ENCODE measurements around the gene PPM1L.

The PPM1L gene

DNA sequence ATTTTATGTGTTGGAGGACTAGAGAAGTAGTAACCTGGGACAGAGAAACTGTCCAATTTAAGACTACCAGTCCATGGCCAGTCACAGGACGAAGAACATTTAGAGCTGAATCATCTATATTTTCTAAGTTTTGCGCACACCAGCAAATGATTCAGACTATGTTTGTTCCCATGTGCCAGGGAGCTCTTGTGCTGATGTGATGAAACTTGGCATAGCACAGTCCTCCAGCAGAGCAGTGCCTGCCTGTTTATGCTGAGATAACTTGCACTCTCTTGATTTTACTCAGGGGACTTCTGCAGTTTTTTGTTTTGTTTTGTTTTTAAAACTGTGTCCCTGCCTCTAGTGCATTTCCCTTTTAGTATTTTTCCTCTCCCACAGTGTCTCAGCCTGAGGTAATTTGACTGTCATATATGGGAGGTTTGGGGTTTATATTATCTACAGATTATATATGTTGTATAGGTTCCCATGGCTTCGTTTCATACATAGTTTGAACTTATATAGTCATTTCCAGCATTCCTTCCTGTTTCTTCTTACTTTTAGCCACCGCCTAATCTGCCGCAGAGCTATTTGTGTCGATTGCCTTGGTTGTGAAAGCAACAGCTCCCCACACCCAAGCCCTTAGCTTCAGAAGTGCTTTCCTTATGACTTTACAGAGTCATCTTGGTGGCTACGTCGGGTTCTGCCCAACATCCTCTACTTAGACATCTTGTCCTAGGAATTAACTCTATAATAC, 45.5 kb downstream of the PPM1L start:
- Histone ChIP-seq H3K4me2 (ENCODE audit: low read length) (peak overlapping the region; percentile 86), H3K9ac (ENCODE audit: low read length) (peak overlapping the region; percentile 54), H3K79me2 (ENCODE audit: low read length) (peaks cover 3% of the 10 kb centered on the region; the same call in 1 of the 2 replicates), H3K27me3 (ENCODE audit: low read depth, low read length) (no peaks in the 10 kb centered on the region), H4K20me1 (ENCODE audit: insufficient read depth, low read length) (no peaks in the 10 kb centered on the region), H3K36me3 (replicated peaks; ENCODE audit: low read depth, low read length) (no peaks in the 10 kb centered on the region), H3K4me1 (ENCODE audit: low read length) (peaks cover 56% of the 10 kb centered on the region), H3K4me3 (ENCODE audit: low read length) (peak overlapping the region; percentile 68), H2AFZ (ENCODE audit: low read depth, low read length) (peak overlapping the region; percentile 43), H3K9me3 (ENCODE audit: insufficient read depth, low read length) (no peaks in the 10 kb centered on the region), H3K27ac (ENCODE audit: low read length) (peak overlapping the region; percentile 44)
- TF ChIP-seq EZH2phosphoT487 (IDR thresholded peaks at IDR 0.05; ENCODE audit: low read depth), result no peak
- TF ChIP-seq, protein P1, sequence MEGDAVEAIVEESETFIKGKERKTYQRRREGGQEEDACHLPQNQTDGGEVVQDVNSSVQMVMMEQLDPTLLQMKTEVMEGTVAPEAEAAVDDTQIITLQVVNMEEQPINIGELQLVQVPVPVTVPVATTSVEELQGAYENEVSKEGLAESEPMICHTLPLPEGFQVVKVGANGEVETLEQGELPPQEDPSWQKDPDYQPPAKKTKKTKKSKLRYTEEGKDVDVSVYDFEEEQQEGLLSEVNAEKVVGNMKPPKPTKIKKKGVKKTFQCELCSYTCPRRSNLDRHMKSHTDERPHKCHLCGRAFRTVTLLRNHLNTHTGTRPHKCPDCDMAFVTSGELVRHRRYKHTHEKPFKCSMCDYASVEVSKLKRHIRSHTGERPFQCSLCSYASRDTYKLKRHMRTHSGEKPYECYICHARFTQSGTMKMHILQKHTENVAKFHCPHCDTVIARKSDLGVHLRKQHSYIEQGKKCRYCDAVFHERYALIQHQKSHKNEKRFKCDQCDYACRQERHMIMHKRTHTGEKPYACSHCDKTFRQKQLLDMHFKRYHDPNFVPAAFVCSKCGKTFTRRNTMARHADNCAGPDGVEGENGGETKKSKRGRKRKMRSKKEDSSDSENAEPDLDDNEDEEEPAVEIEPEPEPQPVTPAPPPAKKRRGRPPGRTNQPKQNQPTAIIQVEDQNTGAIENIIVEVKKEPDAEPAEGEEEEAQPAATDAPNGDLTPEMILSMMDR (IDR thresholded peaks at IDR 0.05; ENCODE audit: low read depth, low read length), result no peak

DNA sequence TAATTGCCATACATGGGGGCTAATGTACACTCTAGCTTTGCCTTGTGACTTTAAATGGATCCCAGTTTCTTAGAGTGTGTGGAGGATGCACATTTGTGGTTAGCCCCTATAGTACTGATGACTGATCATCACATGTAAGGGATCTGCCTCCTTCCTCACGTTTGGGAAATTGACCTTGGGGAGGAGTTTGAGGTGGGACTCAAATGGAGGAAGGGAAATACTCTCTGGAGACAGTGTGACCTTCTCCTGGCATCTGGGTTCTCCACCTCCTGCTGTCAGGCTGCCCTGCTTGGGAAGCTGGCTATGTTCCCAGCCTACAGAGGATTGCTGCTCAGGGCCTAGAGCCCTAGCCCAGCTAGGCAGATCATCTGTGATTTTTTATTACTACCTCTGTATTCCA, 48.7 kb downstream of the PPM1L start:
- Histone ChIP-seq H3K79me2 (ENCODE audit: low read length) (peaks cover 3% of the 10 kb centered on the region; the same call in 1 of the 2 replicates), H3K9ac (ENCODE audit: low read length) (no peak overlapping the region), H3K36me3 (replicated peaks; ENCODE audit: low read depth, low read length) (no peaks in the 10 kb centered on the region), H4K20me1 (ENCODE audit: insufficient read depth, low read length) (no peaks in the 10 kb centered on the region), H3K9me3 (ENCODE audit: insufficient read depth, low read length) (no peaks in the 10 kb centered on the region), H3K27ac (ENCODE audit: low read length) (no peak overlapping the region), H3K4me3 (ENCODE audit: low read length) (no peak overlapping the region), H3K27me3 (ENCODE audit: low read depth, low read length) (no peaks in the 10 kb centered on the region), H2AFZ (ENCODE audit: low read depth, low read length) (no peak overlapping the region), H3K4me1 (ENCODE audit: low read length) (peaks cover 58% of the 10 kb centered on the region), H3K4me2 (ENCODE audit: low read length) (no peak overlapping the region)
- TF ChIP-seq EZH2phosphoT487 (IDR thresholded peaks at IDR 0.05; ENCODE audit: low read depth), result no peak
- TF ChIP-seq, protein P1 (IDR thresholded peaks at IDR 0.05; ENCODE audit: low read depth, low read length), result no peak

- TF ChIP-seq EZH2phosphoT487 (IDR thresholded peaks at IDR 0.05; ENCODE audit: low read depth), result no peak
- TF ChIP-seq, protein P1 (IDR thresholded peaks at IDR 0.05; ENCODE audit: low read depth, low read length), result no peak
- Histone ChIP-seq H3K4me3 (ENCODE audit: low read length) (no peak overlapping the region), H3K4me1 (ENCODE audit: low read length) (peaks cover 49% of the 10 kb centered on the region), H3K79me2 (ENCODE audit: low read length) (peaks cover 3% of the 10 kb centered on the region; the same call in 1 of the 2 replicates), H3K9me3 (ENCODE audit: insufficient read depth, low read length) (no peaks in the 10 kb centered on the region), H4K20me1 (ENCODE audit: insufficient read depth, low read length) (no peaks in the 10 kb centered on the region), H3K9ac (ENCODE audit: low read length) (no peak overlapping the region), H3K27ac (ENCODE audit: low read length) (no peak overlapping the region), H3K36me3 (replicated peaks; ENCODE audit: low read depth, low read length) (no peaks in the 10 kb centered on the region), H3K4me2 (ENCODE audit: low read length) (no peak overlapping the region), H2AFZ (ENCODE audit: low read depth, low read length) (no peak overlapping the region), H3K27me3 (ENCODE audit: low read depth, low read length) (no peaks in the 10 kb centered on the region)
These were observed 50.1 kb downstream of the PPM1L start for GRCh38 chr3:160806094-160806493.

DNA sequence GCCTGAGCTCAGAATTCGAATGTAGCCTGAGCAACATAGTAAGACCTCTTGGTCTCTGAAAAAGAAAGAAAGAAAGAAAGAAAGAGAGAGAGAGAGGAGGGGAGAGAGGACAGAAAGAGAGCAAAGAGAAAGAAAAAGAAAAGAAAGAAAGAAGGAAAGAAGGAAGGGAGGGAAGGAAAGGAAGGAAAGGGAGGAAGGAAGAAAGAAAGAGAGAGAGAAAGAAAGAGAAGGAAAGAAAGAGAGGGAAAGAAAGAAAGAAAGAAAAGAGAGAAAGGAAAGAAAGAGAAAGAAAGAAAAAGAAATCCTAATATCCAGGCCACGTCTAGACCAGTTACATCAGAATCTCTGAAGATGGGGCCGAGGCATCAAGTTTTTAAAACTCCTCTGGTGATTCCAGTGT, 50.7 kb downstream of the PPM1L start:
- Histone ChIP-seq H2AFZ (ENCODE audit: low read depth, low read length) (no peak overlapping the region), H3K27ac (ENCODE audit: low read length) (no peak overlapping the region), H3K79me2 (ENCODE audit: low read length) (peaks cover 3% of the 10 kb centered on the region; the same call in 1 of the 2 replicates), H4K20me1 (ENCODE audit: insufficient read depth, low read length) (no peaks in the 10 kb centered on the region), H3K9ac (ENCODE audit: low read length) (no peak overlapping the region), H3K4me1 (ENCODE audit: low read length) (peaks cover 44% of the 10 kb centered on the region), H3K4me3 (ENCODE audit: low read length) (no peak overlapping the region), H3K4me2 (ENCODE audit: low read length) (no peak overlapping the region), H3K9me3 (ENCODE audit: insufficient read depth, low read length) (no peaks in the 10 kb centered on the region), H3K27me3 (ENCODE audit: low read depth, low read length) (no peaks in the 10 kb centered on the region), H3K36me3 (replicated peaks; ENCODE audit: low read depth, low read length) (no peaks in the 10 kb centered on the region)
- TF ChIP-seq, protein P1 (IDR thresholded peaks at IDR 0.05; ENCODE audit: low read depth, low read length), result no peak
